IPS-18c (cell line): Measurements from ENCODE around the gene SLCO2A1.

ENCODE experiments used
- H3K4me3 ChIP-seq: 2 replicates; pipeline ENCODE4 v1.7.0; 2013; ENCODE audit warnings: low read depth, mild to moderate bottlenecking, low read length, moderate library complexity; ENCODE audit not compliant: insufficient read depth
- H3K9me3 ChIP-seq: one replicate; pipeline ENCODE4 v1.6.1; 2013; ENCODE audit warnings: mild to moderate bottlenecking, low read length, moderate library complexity; ENCODE audit not compliant: control insufficient read depth, insufficient read depth

Gene SLCO2A1

DNA sequence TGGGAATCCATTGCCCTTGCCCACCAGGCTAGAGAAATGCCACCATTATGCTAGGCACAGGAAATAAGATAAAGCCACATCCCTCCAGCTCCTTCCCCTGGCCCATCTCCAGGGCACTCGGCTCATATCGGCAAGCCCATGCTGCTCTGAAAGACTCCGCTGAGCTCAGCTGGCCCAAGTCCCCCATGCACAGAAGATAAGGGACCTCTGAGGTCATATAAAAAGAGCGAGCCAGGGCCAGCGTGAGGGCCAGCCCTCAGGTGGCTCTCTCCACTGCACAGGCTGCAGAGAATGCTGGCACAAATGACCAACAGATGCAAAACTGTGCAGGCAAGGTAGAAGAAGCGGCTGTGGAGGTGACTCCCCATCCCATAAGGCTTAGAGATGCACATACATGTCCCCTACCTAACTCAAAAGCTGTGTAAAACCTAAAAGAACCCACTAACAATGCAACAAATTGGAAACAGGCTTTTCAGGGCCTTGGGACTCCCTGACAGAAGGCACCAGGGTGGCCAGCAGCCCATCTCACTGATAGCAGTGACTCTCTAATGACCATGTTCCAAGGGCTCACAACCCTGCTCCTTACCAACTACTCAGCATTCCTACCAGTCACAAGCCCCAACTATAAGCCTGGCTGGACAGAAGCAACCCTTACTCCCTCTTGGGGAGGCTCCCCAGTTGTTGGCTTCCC is 137.0 kb downstream of the SLCO2A1 start:
- Histone ChIP-seq H3K4me3 (no peak overlapping the region), H3K9me3 (no peaks in the 10 kb centered on the region)

- no peaks in the 10 kb centered on the region for H3K9me3 ChIP-seq
- no peak overlapping the region for H3K4me3 ChIP-seq
Observed at GRCh38 chr3:133891662-133892378, 137.9 kb downstream of the SLCO2A1 start.

DNA sequence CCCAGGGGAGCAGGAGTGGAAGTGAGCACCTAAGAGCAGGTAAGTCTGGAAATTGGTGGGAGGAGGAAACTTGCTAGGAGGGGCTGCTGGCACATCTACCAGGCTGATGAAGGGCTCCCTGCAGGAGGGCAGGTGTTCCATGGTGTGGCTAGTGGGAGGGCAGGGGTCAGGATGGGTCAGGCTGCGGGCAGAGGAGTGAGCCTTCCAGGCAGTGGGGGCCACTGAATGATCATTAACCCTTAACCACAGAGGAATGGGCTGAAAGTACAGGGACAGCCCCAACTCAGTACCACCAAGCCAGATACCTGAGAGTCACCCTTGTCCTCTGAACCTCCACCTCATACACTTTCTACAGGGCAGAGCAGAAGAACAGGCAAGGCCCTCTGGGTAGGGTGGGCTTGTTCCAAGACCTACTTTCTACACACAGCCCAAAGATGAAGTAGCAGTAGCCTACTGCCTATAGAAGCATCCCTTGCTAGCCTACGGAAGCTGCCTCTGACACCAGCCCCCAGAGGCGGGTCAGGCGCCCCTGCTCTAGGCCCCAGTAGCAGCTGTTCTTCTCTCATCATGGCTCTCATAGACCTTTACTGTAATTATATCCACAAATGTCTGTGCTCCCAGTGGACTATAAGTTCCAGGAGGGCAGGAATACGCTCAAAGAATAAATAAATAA is 138.6 kb downstream of the SLCO2A1 start:
- H3K9me3 ChIP-seq, result no peaks in the 10 kb centered on the region
- H3K4me3 ChIP-seq, result no peak overlapping the region

- H3K9me3 ChIP-seq, result no peaks in the 10 kb centered on the region
- H3K4me3 ChIP-seq, result no peak overlapping the region
Observed at GRCh38 chr3:133890037-133890436, 139.7 kb downstream of the SLCO2A1 start.

DNA sequence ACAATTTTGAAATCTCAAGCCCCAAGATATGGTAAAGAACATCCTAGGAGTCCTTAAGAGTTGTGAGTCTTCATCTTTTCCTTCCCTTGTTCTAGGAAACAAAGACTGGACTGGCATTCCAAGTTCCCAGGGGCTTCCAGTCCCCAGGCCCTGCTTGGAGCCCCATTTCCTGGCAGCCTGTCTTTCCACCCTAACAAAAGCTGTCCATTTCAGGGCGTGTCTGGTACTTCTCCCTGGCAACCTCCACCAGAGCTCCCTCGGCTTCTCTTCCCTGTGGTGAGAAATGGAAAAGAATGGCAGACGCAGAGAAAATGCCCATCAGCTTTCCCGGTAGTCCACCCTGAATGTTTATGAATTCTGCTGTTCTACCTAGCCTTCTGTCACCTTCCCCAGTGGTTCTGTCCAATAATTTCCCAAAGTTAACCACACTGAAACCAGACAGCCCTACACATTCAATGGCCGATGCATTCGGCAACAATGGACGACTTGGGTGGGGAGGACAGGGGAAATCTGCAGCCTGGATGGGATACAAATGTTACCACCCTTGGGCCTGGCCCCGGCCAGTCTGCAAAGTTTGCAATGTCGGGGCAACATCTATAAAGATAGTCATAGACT is 140.9 kb downstream of the SLCO2A1 start:
- Histone ChIP-seq H3K4me3 (no peak overlapping the region), H3K9me3 (no peaks in the 10 kb centered on the region)

- H3K4me3 ChIP-seq, result no peak overlapping the region; the same call in 1 of the 2 replicates
Observed at GRCh38 chr3:133887803-133888703, 141.7 kb downstream of the SLCO2A1 start.

DNA sequence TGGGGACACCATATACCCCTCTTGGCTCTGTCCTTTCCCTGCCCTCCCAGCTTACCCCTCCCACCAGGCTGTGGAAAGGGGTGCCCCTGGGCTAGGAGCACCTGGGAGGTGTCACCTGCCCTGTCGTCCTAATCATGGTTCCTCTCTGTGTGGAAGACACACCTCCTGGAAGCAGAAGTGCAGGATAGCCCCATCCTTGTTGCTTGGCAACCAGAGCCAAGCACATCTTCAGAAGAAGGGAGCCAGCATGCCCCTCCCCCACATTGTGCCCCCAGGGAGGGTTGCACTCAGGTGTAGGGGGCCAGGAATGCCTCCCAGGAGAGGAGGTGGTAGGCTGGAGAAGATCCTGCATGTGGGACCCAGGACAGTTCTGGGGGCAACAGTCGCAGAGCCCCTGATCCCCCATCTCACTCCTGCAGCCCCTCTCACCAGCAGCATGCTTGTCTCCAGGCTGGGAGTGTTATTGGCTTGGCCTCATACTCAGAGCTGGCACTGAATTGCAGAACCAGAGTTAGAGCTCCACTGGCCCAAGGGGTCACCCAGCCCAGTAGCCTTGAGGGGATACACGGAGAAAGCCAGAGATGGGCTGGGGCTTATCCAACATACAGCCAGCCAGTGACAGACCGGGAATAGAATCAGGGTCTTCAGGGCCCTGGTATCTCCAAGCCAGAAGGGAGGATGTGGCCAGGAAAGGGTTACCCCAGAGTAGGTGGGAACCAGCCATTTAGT is 142.5 kb downstream of the SLCO2A1 start:
- no peaks in the 10 kb centered on the region for H3K9me3 ChIP-seq
- H3K4me3 ChIP-seq, result no peak overlapping the region

More at GRCh38 chr3:133887803-133888703, 141.7 kb downstream of the SLCO2A1 start:
- no peaks in the 10 kb centered on the region for H3K9me3 ChIP-seq

DNA sequence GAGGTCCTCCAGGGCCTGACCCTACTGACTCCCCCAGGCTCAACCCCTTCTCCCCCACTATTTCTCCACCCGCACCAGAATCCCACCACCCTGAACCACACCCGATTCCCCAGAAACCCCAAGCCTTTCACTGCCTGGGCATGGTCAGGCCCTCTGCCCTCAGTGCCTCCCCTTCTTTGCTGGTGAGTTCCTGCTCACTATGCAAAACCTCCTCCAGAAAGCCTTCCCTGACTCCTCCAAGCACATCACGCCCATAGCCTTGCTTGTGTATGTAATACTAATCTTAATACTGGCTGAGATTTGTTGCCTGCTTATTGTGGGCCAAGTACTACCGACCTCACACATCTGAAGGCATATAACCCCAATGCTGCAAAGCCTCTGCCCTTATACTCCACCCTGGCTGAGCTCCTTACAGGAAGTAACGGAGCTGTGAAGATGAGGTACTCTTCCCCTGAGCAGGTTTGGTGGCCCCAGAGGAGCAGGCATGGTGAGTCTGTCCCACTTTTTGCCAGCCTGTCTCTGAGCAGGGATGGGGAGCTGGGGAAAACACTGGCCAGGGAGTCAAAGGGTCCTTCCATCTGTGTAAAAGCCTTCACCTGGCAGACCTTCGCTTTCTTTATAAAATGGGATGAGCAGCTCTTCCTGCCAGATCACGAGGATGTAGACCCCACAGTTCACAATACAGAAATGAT is 143.5 kb downstream of the SLCO2A1 start:
- no peak overlapping the region for H3K4me3 ChIP-seq
- no peaks in the 10 kb centered on the region for H3K9me3 ChIP-seq

- Histone ChIP-seq H3K9me3 (no peaks in the 10 kb centered on the region), H3K4me3 (no peak overlapping the region)
Observed at GRCh38 chr3:133884887-133885711, 144.6 kb downstream of the SLCO2A1 start.

DNA sequence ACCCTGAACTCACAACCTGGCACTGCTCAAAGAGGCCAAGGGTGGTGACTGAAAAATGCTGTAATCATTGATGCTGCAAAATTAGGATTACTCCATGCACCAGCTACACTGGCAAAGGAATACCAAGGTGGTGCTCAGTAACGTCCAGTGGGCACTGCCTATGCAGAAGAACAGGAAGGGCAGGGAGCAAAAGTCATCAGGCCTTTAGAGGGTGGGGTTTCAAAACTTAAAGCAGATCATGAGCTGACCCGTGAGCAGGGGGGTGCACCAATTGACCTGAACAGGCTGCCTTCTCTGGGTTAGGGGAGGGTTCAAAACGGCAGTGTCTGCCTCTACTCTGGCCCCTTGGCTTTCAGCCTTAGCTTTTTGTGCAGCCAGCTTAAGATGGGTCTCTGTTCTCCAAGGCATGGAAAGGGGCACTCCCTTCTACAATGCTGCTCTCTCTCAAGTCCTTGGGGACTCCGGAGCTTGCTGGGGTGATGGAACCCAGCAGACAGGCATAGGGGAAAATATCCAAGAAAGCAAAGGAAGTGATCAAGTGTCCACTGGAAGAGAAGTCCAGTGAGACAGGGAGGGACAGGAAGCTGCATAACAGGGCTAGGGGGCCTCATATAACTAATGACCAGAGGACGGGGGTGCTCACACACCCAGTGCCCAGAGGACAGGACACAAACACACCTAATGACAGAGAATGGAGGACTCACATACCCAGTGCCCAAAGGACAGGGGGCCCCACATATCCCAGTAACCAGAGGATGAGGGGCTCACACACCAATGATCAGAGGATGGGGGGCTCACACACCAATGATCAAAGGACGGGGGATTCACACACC is 145.5 kb downstream of the SLCO2A1 start:
- Histone ChIP-seq H3K9me3 (no peaks in the 10 kb centered on the region), H3K4me3 (no peak overlapping the region)

DNA sequence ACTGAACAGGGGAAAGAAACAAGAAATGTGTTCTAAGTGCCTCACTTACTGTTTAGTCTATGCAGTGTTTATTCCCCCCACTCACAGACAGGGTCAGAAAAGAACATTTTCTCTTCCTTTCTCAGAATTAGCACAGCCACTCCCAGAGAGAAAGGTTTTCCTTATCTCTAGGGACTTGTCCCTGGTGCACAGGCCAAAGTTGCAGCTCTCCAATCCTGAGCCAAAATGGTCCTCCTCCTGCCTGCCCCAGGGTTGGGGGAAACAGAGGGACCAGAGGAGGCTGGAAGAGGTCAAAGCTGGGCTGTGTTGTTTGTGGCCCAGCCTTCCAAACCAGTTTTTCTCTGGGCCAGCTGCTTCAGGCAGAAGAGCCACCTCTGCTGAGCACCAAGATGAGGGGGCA is 146.1 kb downstream of the SLCO2A1 start:
- Histone ChIP-seq H3K9me3 (no peaks in the 10 kb centered on the region), H3K4me3 (no peak overlapping the region)

GRCh38 chr3:133882986-133883586 is 146.6 kb downstream of the SLCO2A1 start:
- Histone ChIP-seq H3K9me3 (no peaks in the 10 kb centered on the region), H3K4me3 (no peak overlapping the region)

DNA sequence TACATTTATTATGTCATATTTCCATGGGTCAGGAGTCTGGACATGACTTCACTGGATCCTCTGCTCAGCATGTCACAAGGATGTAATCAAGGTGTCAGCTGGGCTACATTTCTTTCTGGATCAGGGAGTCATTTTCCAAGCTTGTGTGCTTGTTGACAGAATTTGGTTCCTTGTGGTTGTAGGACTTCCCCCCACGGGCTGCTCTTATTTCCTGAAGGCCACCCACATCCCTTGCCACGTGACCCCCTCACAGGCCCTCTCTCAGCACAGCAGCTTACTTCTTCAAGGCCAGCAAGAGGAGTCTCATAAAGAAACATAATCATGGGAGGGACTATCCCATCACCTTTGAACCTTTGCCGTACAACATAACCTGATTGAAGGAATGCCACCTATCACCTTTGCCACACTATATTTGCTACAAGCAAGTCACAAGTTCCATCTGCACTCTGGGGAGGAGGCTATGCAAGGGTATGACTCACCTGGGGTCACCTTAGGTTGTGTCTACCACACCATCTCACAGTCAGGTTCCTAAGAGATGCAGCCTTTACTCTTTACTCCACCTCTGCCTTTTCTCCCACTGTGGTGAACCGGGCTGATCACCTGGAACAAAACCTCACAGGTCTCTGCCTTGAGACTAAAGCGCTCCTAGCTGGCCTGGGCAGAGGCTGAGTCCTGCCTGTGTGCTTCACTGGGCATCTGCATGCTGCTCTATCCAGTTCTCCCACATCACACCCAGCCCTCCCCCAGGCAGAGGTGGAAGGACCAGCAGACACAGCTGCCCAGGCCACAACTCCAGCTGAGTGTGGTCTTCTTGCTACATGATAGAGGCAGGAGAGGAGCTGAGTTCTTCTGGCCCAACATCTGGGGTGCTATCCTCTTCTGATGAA is 147.5 kb downstream of the SLCO2A1 start:
- H3K4me3 ChIP-seq, result no peak overlapping the region
- no peaks in the 10 kb centered on the region for H3K9me3 ChIP-seq
